Endothelial cell of umbilical vein (primary cell): Measurements from ENCODE around the gene ETHE1.

Experiments
- EZH2 ChIP-seq: IDR thresholded peaks from 2 replicates; pipeline ENCODE4 v1.6.1; 2012; ENCODE audit warnings: borderline replicate concordance, low read depth, mild to moderate bottlenecking, moderate library complexity, low read length, inconsistent platforms; ENCODE audit not compliant: severe bottlenecking
- JUN ChIP-seq: IDR thresholded peaks from 2 replicates; pipeline ENCODE4 v1.6.1; 2011; ENCODE audit warnings: borderline replicate concordance, low read depth; ENCODE audit not compliant: insufficient read length, insufficient read depth
- MYC ChIP-seq: IDR thresholded peaks from one replicate; pipeline ENCODE4 v1.6.1; 2011; ENCODE audit warnings: mild to moderate bottlenecking, low read depth, low read length
- TF ChIP-seq, protein P1 (sequence below): IDR thresholded peaks from 2 replicates; pipeline ENCODE4 v1.6.1; 2011; ENCODE audit not compliant: insufficient read depth, insufficient read length

DNA sequence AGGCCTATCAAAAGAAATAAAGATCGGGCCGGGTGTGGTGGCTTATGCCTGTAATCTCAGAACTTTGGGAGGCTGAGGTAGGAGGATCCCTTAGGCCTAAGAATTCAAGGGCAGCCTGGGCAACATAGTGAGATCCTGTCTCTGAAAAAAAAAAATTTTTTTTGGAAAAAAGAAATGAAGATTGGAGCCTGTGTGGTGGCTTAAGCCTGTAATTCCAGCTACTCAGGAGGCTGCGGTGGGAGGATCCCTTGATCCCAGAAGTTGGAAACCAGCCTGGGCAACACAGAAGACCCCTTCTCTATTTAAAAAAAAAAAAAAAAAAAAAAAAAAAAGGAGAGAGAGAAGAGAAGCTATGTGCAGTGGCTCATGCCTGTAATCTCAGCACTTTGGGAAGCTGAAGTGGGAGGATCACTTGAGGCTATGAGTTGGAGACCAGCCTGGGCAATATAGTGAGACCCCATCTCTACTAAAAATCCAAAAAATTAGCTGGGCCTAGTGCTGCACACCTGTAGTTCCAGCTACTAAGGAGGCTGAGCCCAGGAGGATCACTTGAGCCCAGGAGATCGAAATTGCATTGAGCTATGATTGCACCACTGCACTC is 46.9 kb downstream of the ETHE1 start:
- TF ChIP-seq JUN (no peak), MYC (no peak), EZH2 (no peak)
- TF ChIP-seq, protein P1, sequence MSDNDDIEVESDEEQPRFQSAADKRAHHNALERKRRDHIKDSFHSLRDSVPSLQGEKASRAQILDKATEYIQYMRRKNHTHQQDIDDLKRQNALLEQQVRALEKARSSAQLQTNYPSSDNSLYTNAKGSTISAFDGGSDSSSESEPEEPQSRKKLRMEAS = no peak
